HEK293 (cell line): ENCODE measurements around the gene BATF2.

Source experiments
- BCL11A ChIP-seq: fragments of 450-650 bp; formaldehyde crosslinking; IDR thresholded peaks from 2 replicates; pipeline ENCODE4 v1.5.1; 2016; ENCODE audit warnings: low read depth, missing biosample characterization, missing genetic modification characterization
- IKZF3 ChIP-seq: fragments of 450-650 bp; IDR thresholded peaks from 2 replicates; pipeline ENCODE4 v1.5.0; 2018; ENCODE audit warnings: missing biosample characterization, mild to moderate bottlenecking, missing genetic modification characterization, moderate library complexity
- OVOL3 ChIP-seq: fragments of 450-650 bp; formaldehyde crosslinking; IDR thresholded peaks from 2 replicates; pipeline ENCODE4 v1.5.1; 2016; ENCODE audit warnings: missing biosample characterization, missing genetic modification characterization
- SP3 ChIP-seq: fragments of 450-650 bp; formaldehyde crosslinking; IDR thresholded peaks from 2 replicates; pipeline ENCODE4 v1.5.1; 2016; ENCODE audit warnings: missing biosample characterization, missing genetic modification characterization
- SP7 ChIP-seq: fragments of 450-650 bp; formaldehyde crosslinking; IDR thresholded peaks from 2 replicates; pipeline ENCODE4 v1.5.1; 2016; ENCODE audit warnings: missing biosample characterization, missing genetic modification characterization
- ZBTB48 ChIP-seq: fragments of 450-650 bp; formaldehyde crosslinking; IDR thresholded peaks from 2 replicates; pipeline ENCODE4 v1.5.1; 2016; ENCODE audit warnings: missing biosample characterization, missing genetic modification characterization
- ZBTB8A ChIP-seq: fragments of 450-650 bp; formaldehyde crosslinking; IDR thresholded peaks from 2 replicates; pipeline ENCODE4 v1.5.1; 2016; ENCODE audit warnings: missing biosample characterization, missing genetic modification characterization
- ZIC2 ChIP-seq: fragments of 450-650 bp; formaldehyde crosslinking; IDR thresholded peaks from 2 replicates; pipeline ENCODE4 v1.5.1; 2016; ENCODE audit warnings: missing biosample characterization, missing genetic modification characterization
- ZNF174 ChIP-seq: fragments of 450-650 bp; formaldehyde crosslinking; IDR thresholded peaks from 2 replicates; pipeline ENCODE4 v1.5.0; 2017; ENCODE audit warnings: missing biosample characterization, mild to moderate bottlenecking, missing genetic modification characterization
- ZNF175 ChIP-seq: fragments of 450-650 bp; formaldehyde crosslinking; IDR thresholded peaks from 2 replicates; pipeline ENCODE4 v1.5.1; 2016; ENCODE audit warnings: missing biosample characterization, missing genetic modification characterization
- ZNF184 ChIP-seq: fragments of 450-650 bp; IDR thresholded peaks from 2 replicates; pipeline ENCODE4 v1.5.1; 2018; ENCODE audit warnings: missing biosample characterization, mild to moderate bottlenecking, missing genetic modification characterization
- ZNF24 ChIP-seq: fragments of 450-650 bp; formaldehyde crosslinking; IDR thresholded peaks from 2 replicates; pipeline ENCODE4 v1.5.1; 2016; ENCODE audit warnings: missing biosample characterization, missing genetic modification characterization
- ZNF266 ChIP-seq: fragments of 450-650 bp; formaldehyde crosslinking; IDR thresholded peaks from 2 replicates; pipeline ENCODE4 v1.5.1; 2016; ENCODE audit warnings: missing biosample characterization, missing genetic modification characterization, low read depth
- ZNF398 ChIP-seq: fragments of 450-650 bp; formaldehyde crosslinking; IDR thresholded peaks from 2 replicates; pipeline ENCODE4 v1.5.1; 2017; ENCODE audit warnings: missing biosample characterization, missing genetic modification characterization
- ZNF416 ChIP-seq: fragments of 450-650 bp; formaldehyde crosslinking; IDR thresholded peaks from 2 replicates; pipeline ENCODE4 v1.5.1; 2016; ENCODE audit warnings: missing biosample characterization, missing genetic modification characterization
- ZNF501 ChIP-seq: fragments of 450-650 bp; formaldehyde crosslinking; IDR thresholded peaks from 2 replicates; pipeline ENCODE4 v1.5.1; 2016; ENCODE audit warnings: missing biosample characterization, missing genetic modification characterization
- ZNF513 ChIP-seq: fragments of 450-650 bp; IDR thresholded peaks from 2 replicates; pipeline ENCODE4 v1.5.1; 2018; ENCODE audit warnings: missing biosample characterization, missing genetic modification characterization
- ZNF518A ChIP-seq: fragments of 450-650 bp; formaldehyde crosslinking; conservative IDR thresholded peaks from 2 replicates; pipeline ENCODE4 v1.5.1; 2016; ENCODE audit warnings: low read depth, missing biosample characterization, missing genetic modification characterization
- ZNF530 ChIP-seq: fragments of 450-650 bp; formaldehyde crosslinking; IDR thresholded peaks from 2 replicates; pipeline ENCODE4 v1.5.1; 2016; ENCODE audit warnings: low read depth, missing biosample characterization, missing genetic modification characterization
- ZNF548 ChIP-seq: fragments of 450-650 bp; formaldehyde crosslinking; IDR thresholded peaks from 2 replicates; pipeline ENCODE4 v1.5.1; 2016; ENCODE audit warnings: missing biosample characterization, missing genetic modification characterization
- ZNF580 ChIP-seq: fragments of 450-650 bp; formaldehyde crosslinking; IDR thresholded peaks from 2 replicates; pipeline ENCODE4 v1.5.1; 2016; ENCODE audit warnings: missing biosample characterization, missing genetic modification characterization
- ZNF624 ChIP-seq: fragments of 450-650 bp; formaldehyde crosslinking; IDR thresholded peaks from 2 replicates; pipeline ENCODE4 v1.5.1; 2017; ENCODE audit warnings: missing biosample characterization, missing genetic modification characterization
- ZNF658 ChIP-seq: fragments of 450-650 bp; formaldehyde crosslinking; IDR thresholded peaks from 2 replicates; pipeline ENCODE4; 2016; ENCODE audit warnings: missing biosample characterization, missing genetic modification characterization
- ZNF692 ChIP-seq: fragments of 450-650 bp; formaldehyde crosslinking; IDR thresholded peaks from 2 replicates; pipeline ENCODE4 v1.5.1; 2016; ENCODE audit warnings: missing biosample characterization, missing genetic modification characterization
- ZNF704 ChIP-seq: fragments of 450-650 bp; formaldehyde crosslinking; IDR thresholded peaks from 2 replicates; pipeline ENCODE4 v1.5.1; 2016; ENCODE audit warnings: missing biosample characterization, missing genetic modification characterization
- ZNF785 ChIP-seq: fragments of 450-650 bp; formaldehyde crosslinking; IDR thresholded peaks from 2 replicates; pipeline ENCODE4 v1.5.1; 2016; ENCODE audit warnings: missing biosample characterization, missing genetic modification characterization
- ZNF837 ChIP-seq: fragments of 450-650 bp; formaldehyde crosslinking; IDR thresholded peaks from 2 replicates; pipeline ENCODE4 v1.5.1; 2016; ENCODE audit warnings: missing biosample characterization, missing genetic modification characterization
- ZSCAN4 ChIP-seq: fragments of 450-650 bp; formaldehyde crosslinking; IDR thresholded peaks from 2 replicates; pipeline ENCODE4 v1.5.1; 2017; ENCODE audit warnings: missing biosample characterization, missing genetic modification characterization

Gene BATF2

GRCh38 chr11:65040847-65041622, 44.3 kb upstream of the BATF2 start, which contains the start of gene SAC3D1 (continued):
- TF ChIP-seq ZNF692 (tag by site-specific recombination) (peak; percentile 52), ZNF174 (tag by site-specific recombination) (no peak), ZNF416 (tag by site-specific recombination) (no peak), BCL11A (tag by site-specific recombination) (no peak), IKZF3 (tag by site-specific recombination) (0 out of 2 replicates have a peak, but pooled peaks have one; percentile 23), ZSCAN4 (tag by site-specific recombination) (no peak), ZNF398 (tag by site-specific recombination) (no peak), ZNF837 (tag by site-specific recombination) (no peak), ZBTB8A (peak; percentile 88), SP3 (tag by site-specific recombination) (peak; percentile 86), ZNF518A (tag by site-specific recombination) (no peak), ZNF580 (tag by site-specific recombination) (no peak), ZBTB48 (tag by site-specific recombination) (peak; percentile 44; the same call in 1 of the 2 replicates), ZIC2 (tag by site-specific recombination) (0 out of 2 replicates have a peak, but pooled peaks have one; percentile 20), ZNF548 (tag by site-specific recombination) (no peak), SP7 (tag by site-specific recombination) (0 out of 2 replicates have a peak, but pooled peaks have one; percentile 52), ZNF513 (tag by site-specific recombination) (no peak), ZNF530 (no peak), ZNF658 (tag by site-specific recombination) (no peak), ZNF501 (tag by site-specific recombination) (peak; percentile 38; the same call in 1 of the 2 replicates), ZNF785 (tag by site-specific recombination) (no peak), ZNF704 (tag by site-specific recombination) (no peak), ZNF266 (tag by site-specific recombination) (no peak), ZNF624 (no peak), ZNF24 (tag by site-specific recombination) (no peak), ZNF175 (tag by site-specific recombination) (no peak), OVOL3 (tag by site-specific recombination) (no peak), ZNF184 (tag by site-specific recombination) (no peak)
